Muscle layer of duodenum (tissue), 2 donors: ENCODE data around the gene THRB.
A peak's percentile ranks its signal among the peaks of the same experiment; 100 is the strongest.

ENCODE experiments used
- H3K27ac ChIP-seq: one replicate; pipeline ENCODE4 v1.7.0; 2013; ENCODE audit warnings: mild to moderate bottlenecking, low read length
- H3K27me3 ChIP-seq: one replicate; pipeline ENCODE4 v1.7.0; 2013; ENCODE audit warnings: low read depth, mild to moderate bottlenecking, control low read depth, low read length
- H3K36me3 ChIP-seq, 2 donors: one replicate each; pipeline ENCODE4 v1.7.0; 2013; ENCODE audit warnings: low read length in 2 of 2, control low read depth in 1 of 2, mild to moderate bottlenecking in 1 of 2; ENCODE audit not compliant: insufficient read depth in 2 of 2, control insufficient read depth in 1 of 2
- H3K4me1 ChIP-seq, 2 donors: one replicate each; pipeline ENCODE4 v1.7.0; 2013; ENCODE audit warnings: low read length in 2 of 2, mild to moderate bottlenecking in 2 of 2, control low read depth in 1 of 2, moderate library complexity in 1 of 2; ENCODE audit not compliant: insufficient read depth in 2 of 2, control insufficient read depth in 1 of 2
- H3K4me3 ChIP-seq, 2 donors: one replicate each; pipeline ENCODE4 v1.7.0; 2013; ENCODE audit warnings: low read length in 2 of 2, low read depth in 1 of 2, mild to moderate bottlenecking in 1 of 2
- H3K9me3 ChIP-seq, 2 donors: one replicate each; pipeline ENCODE4 v1.7.0; 2013; ENCODE audit warnings: low read length in 2 of 2, control low read depth in 1 of 2, mild to moderate bottlenecking in 1 of 2; ENCODE audit not compliant: control insufficient read depth in 1 of 2
- donor health status: healthy.

The THRB gene

GRCh38 chr3:24226397-24226796, 268.3 kb downstream of the THRB start:
- H3K4me3 ChIP-seq, result no peak overlapping the region
- no peaks in the 10 kb centered on the region for H3K27me3 ChIP-seq
- H3K4me1 ChIP-seq, result peaks cover 8 to 22% of the 10 kb centered on the region in 2 donors
- peaks cover 0 to 4% of the 10 kb centered on the region in 2 donors for H3K36me3 ChIP-seq
- H3K27ac ChIP-seq, result no peak overlapping the region
- no peaks in the 10 kb centered on the region for H3K9me3 ChIP-seq

DNA sequence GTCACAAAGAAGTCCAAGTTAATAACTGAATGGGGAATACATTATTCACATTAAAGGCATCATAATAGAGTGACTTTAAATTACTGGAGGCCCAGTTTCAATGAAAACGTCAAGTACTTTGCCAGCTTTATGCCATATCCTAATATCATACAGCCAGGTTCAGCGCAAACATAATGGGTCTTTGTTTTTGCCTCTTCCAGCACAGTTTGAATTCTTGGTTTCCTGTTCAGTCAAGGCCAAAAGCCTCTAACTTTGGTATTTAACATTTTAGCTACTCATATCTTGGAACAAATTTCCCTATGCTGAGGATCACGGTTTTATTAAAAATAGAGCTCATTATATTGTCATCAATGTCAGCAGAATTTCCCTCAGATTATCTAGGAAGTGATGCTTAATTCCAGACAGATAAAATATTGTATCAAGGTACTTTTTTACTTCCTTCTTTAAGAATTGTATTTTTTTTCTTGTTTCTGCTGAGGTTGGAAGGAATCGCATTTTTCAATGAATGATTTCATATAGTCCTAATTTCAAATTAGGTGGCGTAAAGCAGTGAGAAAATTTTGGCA, 269.2 kb downstream of the THRB start:
- Histone ChIP-seq H3K4me1 (peaks cover 8 to 30% of the 10 kb centered on the region in 2 donors), H3K27me3 (no peaks in the 10 kb centered on the region), H3K9me3 (no peaks in the 10 kb centered on the region), H3K36me3 (peaks cover 0 to 4% of the 10 kb centered on the region in 2 donors), H3K4me3 (no peak overlapping the region), H3K27ac (no peak overlapping the region)

DNA sequence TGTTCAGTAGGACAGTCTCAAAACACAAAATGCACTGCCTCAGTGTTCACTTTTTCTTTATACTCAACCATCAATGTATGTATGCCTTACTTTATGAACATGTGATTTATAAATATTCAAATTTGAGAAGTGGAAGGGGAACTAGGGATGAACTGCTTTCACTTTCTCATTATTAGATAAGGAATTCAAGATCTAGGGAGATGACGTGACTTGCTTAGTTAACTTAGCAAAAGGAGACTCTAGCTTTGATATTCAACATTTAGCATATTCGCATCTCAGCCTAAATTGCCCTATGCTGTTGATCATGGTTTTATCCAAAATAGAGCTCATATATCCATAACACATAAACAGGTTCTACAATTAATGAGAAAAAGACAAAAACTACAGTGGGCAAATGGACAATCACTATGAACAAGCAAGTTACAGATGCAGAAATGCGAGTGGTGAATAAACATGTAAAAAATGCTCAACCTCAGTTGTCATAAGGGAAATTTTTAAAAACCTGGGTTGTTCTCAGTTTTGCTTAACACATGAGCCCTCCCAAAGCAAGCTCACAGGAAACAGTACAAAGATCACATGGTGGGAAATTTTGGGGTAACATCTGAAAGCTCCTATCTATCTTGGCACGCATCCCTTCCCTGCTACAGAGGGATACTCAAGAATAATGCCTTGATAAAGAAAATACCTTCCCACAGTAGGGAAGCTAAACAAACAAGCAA, 269.8 kb downstream of the THRB start:
- Histone ChIP-seq H3K4me3 (no peak overlapping the region), H3K27ac (no peak overlapping the region)

DNA sequence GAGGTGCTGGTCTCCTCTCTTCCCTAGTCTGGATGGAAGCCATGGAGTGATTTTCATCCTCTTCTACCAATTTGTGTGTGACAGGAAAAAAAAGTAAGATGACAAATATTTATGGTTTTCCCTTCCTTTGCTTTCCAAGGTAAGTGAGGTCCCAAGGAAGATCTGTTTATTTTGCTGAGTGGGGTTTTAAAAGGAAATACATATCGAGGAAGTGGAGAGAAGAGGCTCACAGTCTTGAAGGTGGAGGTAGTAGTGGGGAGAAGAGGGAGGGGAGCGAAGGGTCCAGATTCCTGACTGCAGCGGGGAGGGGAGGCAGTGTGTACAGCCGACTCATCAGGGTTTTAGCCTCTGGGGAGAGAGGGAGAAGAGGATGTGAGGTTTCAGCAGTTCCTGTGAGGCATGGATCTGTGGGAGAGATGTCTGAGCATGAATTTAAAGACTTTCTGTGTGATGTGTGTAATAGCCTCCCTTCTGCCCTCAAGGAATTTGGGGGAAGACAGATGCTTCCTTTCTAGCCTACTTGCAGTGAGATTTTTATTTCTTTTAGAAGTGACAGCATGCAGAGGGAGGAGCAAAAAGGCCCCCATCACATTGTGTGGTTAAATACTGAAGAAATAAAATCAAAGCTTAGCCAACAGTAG, 272.4 kb downstream of the THRB start:
- H3K4me3 ChIP-seq, result no peak overlapping the region
- H3K9me3 ChIP-seq, result no peaks in the 10 kb centered on the region
- no peaks in the 10 kb centered on the region for H3K27me3 ChIP-seq
- peaks cover 0 to 4% of the 10 kb centered on the region in 2 donors for H3K36me3 ChIP-seq
- no peak overlapping the region for H3K27ac ChIP-seq
- H3K4me1 ChIP-seq, result peaks cover 8 to 36% of the 10 kb centered on the region in 2 donors

More for the DNA sequence above, 269.8 kb downstream of the THRB start:
- Histone ChIP-seq H3K4me1 (peaks cover 8 to 36% of the 10 kb centered on the region in 2 donors), H3K36me3 (peaks cover 0 to 4% of the 10 kb centered on the region in 2 donors), H3K9me3 (no peaks in the 10 kb centered on the region), H3K27me3 (no peaks in the 10 kb centered on the region)

GRCh38 chr3:24220859-24221657, 273.6 kb downstream of the THRB start:
- no peaks in the 10 kb centered on the region for H3K36me3 ChIP-seq
- peak overlapping the region; percentile 56 for H3K27ac ChIP-seq
- no peak overlapping the region for H3K4me3 ChIP-seq
- no peaks in the 10 kb centered on the region for H3K27me3 ChIP-seq
- no peaks in the 10 kb centered on the region for H3K9me3 ChIP-seq
- H3K4me1 ChIP-seq, result peaks cover 8 to 31% of the 10 kb centered on the region in 2 donors

DNA sequence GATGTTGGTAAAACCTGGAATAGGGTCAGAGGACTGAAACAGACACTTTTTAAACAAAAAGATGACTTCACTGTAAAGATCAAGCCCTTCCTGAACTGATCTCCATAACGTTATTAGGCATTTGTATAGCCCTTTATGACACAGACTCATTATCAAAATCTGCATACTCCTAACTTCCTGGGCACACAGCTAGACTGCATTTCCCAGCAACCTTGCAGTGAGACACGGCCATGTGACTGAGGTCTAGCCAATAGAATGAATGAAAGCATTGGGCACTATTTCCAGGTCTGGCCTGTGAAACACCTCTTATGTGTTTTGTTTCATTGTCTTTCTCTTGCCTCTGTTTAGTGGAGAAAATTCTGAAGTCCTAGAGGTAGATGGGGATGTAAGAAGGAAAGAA, 279.1 kb downstream of the THRB start:
- Histone ChIP-seq H3K27me3 (no peaks in the 10 kb centered on the region), H3K4me1 (peaks cover 0 to 26% of the 10 kb centered on the region in 2 donors), H3K9me3 (no peaks in the 10 kb centered on the region), H3K4me3 (no peak overlapping the region), H3K36me3 (no peaks in the 10 kb centered on the region), H3K27ac (no peak overlapping the region)

- H3K4me1 ChIP-seq, result peaks cover 0 to 20% of the 10 kb centered on the region in 2 donors
Measured at GRCh38 chr3:24211381-24211780, 283.3 kb downstream of the THRB start.

DNA sequence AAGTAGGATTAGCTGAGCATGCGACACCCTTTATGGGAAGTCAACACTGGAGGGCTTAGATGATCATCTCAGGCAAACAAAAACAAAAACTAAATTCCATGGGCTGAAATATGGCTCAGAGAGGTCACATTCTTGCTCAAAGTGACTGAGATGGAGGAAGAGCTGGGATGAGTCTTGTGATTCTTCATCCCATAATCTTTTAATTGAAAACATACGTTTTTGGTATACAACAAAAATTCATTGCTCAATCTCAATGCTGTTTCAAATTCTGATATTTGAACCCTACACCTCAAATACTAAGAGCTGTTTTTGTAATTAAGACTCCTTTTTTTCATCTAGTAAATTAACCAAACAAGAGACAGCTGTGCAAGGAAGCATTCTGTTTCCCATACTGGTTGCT, 292.6 kb downstream of the THRB start:
- Histone ChIP-seq H3K4me1 (peaks cover 0 to 4% of the 10 kb centered on the region in 2 donors), H3K27ac (no peak overlapping the region), H3K9me3 (peaks cover 0 to 3% of the 10 kb centered on the region in 2 donors), H3K27me3 (no peaks in the 10 kb centered on the region), H3K4me3 (no peak overlapping the region), H3K36me3 (no peaks in the 10 kb centered on the region)

More at GRCh38 chr3:24211381-24211780, 283.3 kb downstream of the THRB start:
- Histone ChIP-seq H3K27ac (no peak overlapping the region), H3K36me3 (no peaks in the 10 kb centered on the region), H3K9me3 (no peaks in the 10 kb centered on the region), H3K27me3 (no peaks in the 10 kb centered on the region), H3K4me3 (no peak overlapping the region)

GRCh38 chr3:24201301-24201700, 293.3 kb downstream of the THRB start:
- Histone ChIP-seq H3K27me3 (no peaks in the 10 kb centered on the region), H3K36me3 (no peaks in the 10 kb centered on the region), H3K4me3 (no peak overlapping the region), H3K27ac (no peak overlapping the region), H3K4me1 (peaks cover 0 to 4% of the 10 kb centered on the region in 2 donors), H3K9me3 (peaks cover 0 to 3% of the 10 kb centered on the region in 2 donors)

- no peak overlapping the region for H3K27ac ChIP-seq
Measured at GRCh38 chr3:24199775-24200247, 294.8 kb downstream of the THRB start.

GRCh38 chr3:24199300-24199699, 295.4 kb downstream of the THRB start:
- Histone ChIP-seq H3K27ac (no peak overlapping the region), H3K36me3 (no peaks in the 10 kb centered on the region), H3K27me3 (no peaks in the 10 kb centered on the region), H3K4me3 (no peak overlapping the region), H3K4me1 (peaks cover 0 to 4% of the 10 kb centered on the region in 2 donors), H3K9me3 (peaks cover 0 to 3% of the 10 kb centered on the region in 2 donors)

More at GRCh38 chr3:24199775-24200247, 294.8 kb downstream of the THRB start:
- Histone ChIP-seq H3K36me3 (no peaks in the 10 kb centered on the region), H3K4me1 (peaks cover 0 to 4% of the 10 kb centered on the region in 2 donors), H3K27me3 (no peaks in the 10 kb centered on the region), H3K9me3 (peaks cover 0 to 3% of the 10 kb centered on the region in 2 donors), H3K4me3 (no peak overlapping the region)
